Natural killer cell (primary cell): ENCODE measurements around the gene RPE65. TPM values are rescaled to one million over a fixed set of nuclear protein-coding genes. Genes with fewer than 3 reads are reported as not detected.

ENCODE experiments used
- ATAC-seq, 3 donors: fragments of 150-1000 bp in 2 of 3; fragments of 200-7000 bp in 1 of 3; cut with Tn5 transposase; 1 replicate in 1 of 3; 2 replicates in 2 of 3; pipeline ENCODE4 v1.10.0; 2021; ENCODE audit warnings: mild to moderate bottlenecking in 2 of 3, moderate library complexity in 2 of 3
- DNase-seq, 2 donors: peaks; one replicate each; pipeline versions ENCODE4 v3.0.0 to v3.0.0-alpha.2; 2013 to 2021; ENCODE audit warnings: mixed read lengths in 1 of 2
- H3K27ac ChIP-seq: one replicate; pipeline ENCODE4 v1.5.1; 2013; ENCODE audit warnings: mild to moderate bottlenecking, low read length
- H3K27me3 ChIP-seq: one replicate; pipeline ENCODE4 v1.6.1; 2013; ENCODE audit warnings: low read length; ENCODE audit not compliant: control insufficient read depth, insufficient read depth
- H3K36me3 ChIP-seq: one replicate; pipeline ENCODE4 v1.6.1; 2013; ENCODE audit warnings: low read length; ENCODE audit not compliant: control insufficient read depth, insufficient read depth
- H3K4me1 ChIP-seq: one replicate; pipeline ENCODE4 v1.6.1; 2013; ENCODE audit warnings: low read length; ENCODE audit not compliant: control insufficient read depth, insufficient read depth
- H3K4me3 ChIP-seq: one replicate; pipeline ENCODE4 v1.5.1; 2013; ENCODE audit warnings: low read length
- H3K9me3 ChIP-seq: one replicate; pipeline ENCODE4 v1.6.1; 2013; ENCODE audit warnings: low read length; ENCODE audit not compliant: control insufficient read depth, insufficient read depth
- H3K27ac Mint-ChIP-seq, 2 donors: one replicate each; pipeline ENCODE4 v1.8.0; 2022; ENCODE audit warnings: mild to moderate bottlenecking in 2 of 2, mixed read lengths in 2 of 2, moderate library complexity in 1 of 2
- H3K27me3 Mint-ChIP-seq, 2 donors: one replicate each; pipeline ENCODE4 v1.8.0; 2022; ENCODE audit warnings: low read depth in 2 of 2, mixed read lengths in 2 of 2
- H3K36me3 Mint-ChIP-seq: one replicate; pipeline ENCODE4 v1.8.0; 2022; ENCODE audit warnings: mixed read lengths
- H3K4me1 Mint-ChIP-seq, 2 donors: one replicate each; pipeline ENCODE4 v1.8.0; 2022; ENCODE audit warnings: mixed read lengths in 2 of 2
- H3K4me3 Mint-ChIP-seq: one replicate; pipeline ENCODE4 v1.8.0; 2022; ENCODE audit warnings: mild to moderate bottlenecking, moderate library complexity, mixed read lengths
- H3K9me3 Mint-ChIP-seq, 2 donors: one replicate each; pipeline ENCODE4 v1.8.0; 2022; ENCODE audit warnings: mixed read lengths in 2 of 2
- CTCF ChIP-seq: fragments of 200-600 bp; IDR thresholded peaks from one replicate; pipeline ENCODE4 v1.8.0; 2022; ENCODE audit warnings: antibody characterized with exemption
- WGBS: methylation state at CpG from one replicate; pipeline ENCODE4 v1.1.7; 2013; ENCODE audit warnings: missing lambda C conversion rate; ENCODE audit not compliant: insufficient coverage; 5-methylcytosine and 5-hydroxymethylcytosine counted together
- intact Hi-C: fragments of 100-400 bp; cut with micrococcal nuclease; formaldehyde crosslinking; loops from one replicate; pipeline ENCODE4 v1.14.2; 2022
- total RNA-seq, 4 donors: library from RNA; stranded (reverse); fragments of 120-200 nt in 1 of 4; gene quantifications; one replicate each; pipeline versions ENCODE4 v1.2.3 to v1.2.4, GENCODE V29; 2013 to 2022

RPE65 gene
- total RNA-seq, 3 donors from 2014 or later (not counting 1 experiment from before 2014, with no cell fraction given), result not detected

- intact Hi-C loops, result no loop called here
- Mint-ChIP-seq H3K4me3 (no peak overlapping the region), H3K27ac (no peak overlapping the region), H3K4me1 (no peaks in the 10 kb centered on the region), H3K9me3 (peaks cover 0 to 2% of the 10 kb centered on the region in 2 donors), H3K36me3 (peaks cover 4% of the 10 kb centered on the region), H3K27me3 (peaks cover 0 to 6% of the 10 kb centered on the region in 2 donors)
- no peak overlapping the region for H3K27ac ChIP-seq
- 96% methylated on average over 1 of the region's 2 CpGs for WGBS
- TF ChIP-seq CTCF, result no peak
- DNase-seq (peak in 1 of 2 donors; percentile 7), ATAC-seq (no peak)
- no peaks in the 10 kb centered on the region for H3K4me1 ChIP-seq
- no peaks in the 10 kb centered on the region for H3K36me3 ChIP-seq
- no peak overlapping the region for H3K4me3 ChIP-seq
- H3K27me3 ChIP-seq, result no peaks in the 10 kb centered on the region
- H3K9me3 ChIP-seq, result no peaks in the 10 kb centered on the region
Measured at GRCh38 chr1:68470388-68470970, 20.7 kb upstream of the RPE65 start.

- intact Hi-C loops, result no loop called here
- Histone ChIP-seq H3K27ac (no peak overlapping the region), H3K4me1 (no peaks in the 10 kb centered on the region), H3K9me3 (no peaks in the 10 kb centered on the region), H3K4me3 (no peak overlapping the region), H3K27me3 (no peaks in the 10 kb centered on the region), H3K36me3 (no peaks in the 10 kb centered on the region)
- DNase-seq, result no peak
- H3K4me3 Mint-ChIP-seq, result no peak overlapping the region
- H3K9me3 Mint-ChIP-seq, result peaks cover 6 to 10% of the 10 kb centered on the region in 2 donors
- no peaks in the 10 kb centered on the region for H3K4me1 Mint-ChIP-seq
- H3K27me3 Mint-ChIP-seq, result peaks cover 0 to 12% of the 10 kb centered on the region in 2 donors
- 92% methylated on average over 6 of the region's 6 CpGs for WGBS
- no peaks in the 10 kb centered on the region for H3K36me3 Mint-ChIP-seq
- no peak overlapping the region for H3K27ac Mint-ChIP-seq
- no peak for ATAC-seq
- no peak for TF ChIP-seq CTCF
Measured at GRCh38 chr1:68464891-68465290, 15.1 kb upstream of the RPE65 start.

GRCh38 chr1:68460935-68461334, 11.2 kb upstream of the RPE65 start:
- Histone ChIP-seq H3K27me3 (no peaks in the 10 kb centered on the region), H3K27ac (no peak overlapping the region), H3K4me3 (no peak overlapping the region), H3K9me3 (no peaks in the 10 kb centered on the region), H3K4me1 (no peaks in the 10 kb centered on the region), H3K36me3 (no peaks in the 10 kb centered on the region)
- peaks cover 6 to 10% of the 10 kb centered on the region in 2 donors for H3K9me3 Mint-ChIP-seq
- no peak for TF ChIP-seq CTCF
- no peak overlapping the region for H3K27ac Mint-ChIP-seq
- H3K36me3 Mint-ChIP-seq, result no peaks in the 10 kb centered on the region
- WGBS, result 95% methylated on average over 4 of the region's 4 CpGs
- DNase-seq (no peak), ATAC-seq (no peak)
- peaks cover 0 to 8% of the 10 kb centered on the region in 2 donors for H3K27me3 Mint-ChIP-seq
- intact Hi-C loops, result no loop called here
- H3K4me1 Mint-ChIP-seq, result no peaks in the 10 kb centered on the region
- H3K4me3 Mint-ChIP-seq, result no peak overlapping the region

- no peak overlapping the region for H3K4me3 Mint-ChIP-seq
- no peak overlapping the region for H3K4me3 ChIP-seq
- TF ChIP-seq CTCF, result no peak
- no peaks in the 10 kb centered on the region for H3K36me3 Mint-ChIP-seq
- intact Hi-C loops, result no loop called here
- no peaks in the 10 kb centered on the region for H3K4me1 ChIP-seq
- no peak overlapping the region for H3K27ac Mint-ChIP-seq
- 89% methylated on average over 1 of the region's 1 CpG for WGBS
- H3K27ac ChIP-seq, result no peak overlapping the region
- peaks cover 0 to 8% of the 10 kb centered on the region in 2 donors for H3K27me3 Mint-ChIP-seq
- H3K27me3 ChIP-seq, result no peaks in the 10 kb centered on the region
- H3K4me1 Mint-ChIP-seq, result no peaks in the 10 kb centered on the region
- no peaks in the 10 kb centered on the region for H3K36me3 ChIP-seq
- DNase-seq (no peak), ATAC-seq (no peak)
- H3K9me3 Mint-ChIP-seq, result peaks cover 8 to 10% of the 10 kb centered on the region in 2 donors
- no peaks in the 10 kb centered on the region for H3K9me3 ChIP-seq
Measured at GRCh38 chr1:68459796-68460195, 10.0 kb upstream of the RPE65 start.
